Neural cell (in vitro differentiated cells): Measurements from ENCODE around the gene IL22RA2. TPM values are rescaled to one million over a fixed set of nuclear protein-coding genes. Genes with fewer than 3 reads are reported as not detected.

Source experiments
- H2AFZ ChIP-seq: fragments of 200-600, 300-800 bp; sonication (generic), shearing (Covaris generic); 2 replicates; pipeline ENCODE4 v1.6.0; 2014; ENCODE audit warnings: low read depth, mild to moderate bottlenecking, antibody characterized with exemption, low read length, moderate library complexity
- H3F3A ChIP-seq: fragments of 200-600 bp; shearing (Covaris generic); 2 replicates; pipeline ENCODE4 v1.6.1; 2016; ENCODE audit warnings: mild to moderate bottlenecking, moderate library complexity, mixed read lengths, antibody characterized with exemption, low read length; ENCODE audit not compliant: insufficient read depth, poor library complexity, severe bottlenecking
- H3K27ac ChIP-seq: fragments of 200-600, 300-800 bp; sonication (generic), shearing (Covaris generic); 2 replicates; pipeline ENCODE4 v1.5.1; 2014; ENCODE audit warnings: mild to moderate bottlenecking, low read length, moderate library complexity
- H3K27me3 ChIP-seq: fragments of 300-800, 200-600 bp; sonication (generic), shearing (Covaris generic); 2 replicates; pipeline ENCODE4 v1.6.0; 2014; ENCODE audit warnings: mild to moderate bottlenecking, low read depth, low read length, moderate library complexity; ENCODE audit not compliant: insufficient read depth
- H3K36me3 ChIP-seq: fragments of 300-800, 200-600 bp; sonication (generic), shearing (Covaris generic); 2 replicates; pipeline ENCODE4 v1.5.1; 2014; ENCODE audit warnings: mild to moderate bottlenecking, antibody characterized with exemption, low read length, moderate library complexity; ENCODE audit not compliant: insufficient read depth
- H3K4me2 ChIP-seq: fragments of 300-800, 200-600 bp; sonication (generic), shearing (Covaris generic); 2 replicates; pipeline ENCODE4 v1.6.0; 2014; ENCODE audit warnings: mild to moderate bottlenecking, low read length
- H3K4me3 ChIP-seq: fragments of 300-800, 200-600 bp; sonication (generic), shearing (Covaris generic); 2 replicates; pipeline ENCODE4 v1.5.1; 2014; ENCODE audit warnings: mild to moderate bottlenecking, low read length, moderate library complexity
- H3K79me2 ChIP-seq: fragments of 200-600 bp; shearing (Covaris generic); replicated peaks from 2 replicates; pipeline ENCODE4 v1.6.0; 2014; ENCODE audit warnings: mild to moderate bottlenecking, low read length, moderate library complexity; ENCODE audit not compliant: insufficient read depth
- H3K9ac ChIP-seq: fragments of 300-800, 200-600 bp; sonication (generic), shearing (Covaris generic); 2 replicates; pipeline ENCODE4 v1.6.1; 2016; ENCODE audit warnings: mild to moderate bottlenecking, low read length, mixed read lengths
- H3K9me2 ChIP-seq: fragments of 200-600 bp; shearing (Covaris generic); 2 replicates; pipeline ENCODE4 v1.6.1; 2016; ENCODE audit warnings: mild to moderate bottlenecking, low read length, mixed read lengths; ENCODE audit not compliant: insufficient read depth
- H3K9me3 ChIP-seq: fragments of 200-600, 300-800 bp; sonication (generic), shearing (Covaris generic); 2 replicates; pipeline ENCODE4 v1.6.1; 2016; ENCODE audit warnings: mild to moderate bottlenecking, mixed run types, low read length, moderate library complexity, mixed read lengths
- H4K20me1 ChIP-seq: fragments of 200-600 bp; shearing (Covaris generic); 2 replicates; pipeline ENCODE4 v1.6.1; 2016; ENCODE audit warnings: mild to moderate bottlenecking, mixed run types; ENCODE audit not compliant: insufficient read depth
- EP300 ChIP-seq: fragments of 450-650 bp; conservative IDR thresholded peaks from 2 replicates; pipeline ENCODE4 v1.6.1; 2014; ENCODE audit warnings: antibody characterized with exemption, mild to moderate bottlenecking, moderate library complexity; ENCODE audit not compliant: poor library complexity, severe bottlenecking
- EZH2 ChIP-seq: fragments of 200-600, 300-800 bp; shearing (Covaris generic), sonication (generic); IDR thresholded peaks from 2 replicates; pipeline ENCODE4 v1.6.1; 2014; ENCODE audit warnings: antibody characterized with exemption, low read length, borderline replicate concordance, mild to moderate bottlenecking; ENCODE audit not compliant: insufficient read depth, poor library complexity, severe bottlenecking
- MXI1 ChIP-seq: fragments of 450-650 bp; conservative IDR thresholded peaks from 2 replicates; pipeline ENCODE4 v1.6.1; 2014; ENCODE audit warnings: antibody characterized with exemption, mild to moderate bottlenecking; ENCODE audit not compliant: poor library complexity, severe bottlenecking
- POLR2AphosphoS5 ChIP-seq: IDR thresholded peaks from 2 replicates; pipeline ENCODE4 v1.6.1; 2012
- RAD21 ChIP-seq: fragments of 450-650 bp; conservative IDR thresholded peaks from 2 replicates; pipeline ENCODE4 v1.6.1; 2014; ENCODE audit warnings: antibody characterized with exemption, mild to moderate bottlenecking, moderate library complexity
- SMC3 ChIP-seq: fragments of 450-650 bp; conservative IDR thresholded peaks from 2 replicates; pipeline ENCODE4 v1.6.1; 2014; ENCODE audit warnings: antibody characterized with exemption, mild to moderate bottlenecking, moderate library complexity; ENCODE audit not compliant: poor library complexity
- TAF1 ChIP-seq: IDR thresholded peaks from 2 replicates; pipeline ENCODE4 v1.6.1; 2012; ENCODE audit warnings: low read depth
- polyA plus RNA-seq: library from polyadenylated mRNA; depleted of rRNA; stranded (reverse); fragments of >200 nt; gene quantifications from 2 replicates; pipeline ENCODE4 v1.2.3, GENCODE V29; 2014
- TF ChIP-seq, protein P1 (sequence below): IDR thresholded peaks from 2 replicates; pipeline ENCODE4 v1.6.1; 2012; ENCODE audit warnings: borderline replicate concordance
- TF ChIP-seq, protein P2 (sequence below): fragments of 450-650 bp; IDR thresholded peaks from 2 replicates; pipeline ENCODE4 v1.5.1; 2014; ENCODE audit warnings: antibody characterized with exemption, mild to moderate bottlenecking, moderate library complexity; ENCODE audit not compliant: poor library complexity, severe bottlenecking

The IL22RA2 gene
- polyA plus RNA-seq, 1 donor from 2014 or later: not detected

DNA sequence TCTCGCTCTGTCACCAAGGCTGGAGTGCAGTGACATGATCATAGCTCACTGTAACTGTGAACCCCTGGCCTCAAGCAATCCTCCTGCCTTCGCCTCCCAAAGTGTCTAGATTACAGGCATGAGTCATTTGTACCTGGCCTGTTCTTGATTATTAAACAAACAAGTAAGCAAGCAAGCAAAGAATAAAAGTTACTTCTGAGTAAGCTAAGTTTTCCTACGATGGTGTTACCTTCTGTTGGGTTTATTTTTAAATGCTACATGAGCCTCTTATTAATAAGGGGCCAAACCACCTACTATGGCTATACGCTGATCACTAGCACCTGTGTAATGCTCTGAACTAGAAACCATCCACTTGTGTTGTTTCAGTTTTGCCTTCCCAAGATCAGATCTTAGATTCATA is 50.8 kb downstream of the IL22RA2 start:
- Histone ChIP-seq H3K27me3 (no peaks in the 10 kb centered on the region), H3F3A (no peaks in the 10 kb centered on the region), H3K4me2 (no peak overlapping the region), H4K20me1 (no peaks in the 10 kb centered on the region), H3K79me2 (no peaks in the 10 kb centered on the region), H3K9ac (no peak overlapping the region), H3K9me3 (peaks cover 3% of the 10 kb centered on the region), H3K9me2 (no peaks in the 10 kb centered on the region), H2AFZ (no peak overlapping the region), H3K4me3 (no peak overlapping the region), H3K36me3 (no peaks in the 10 kb centered on the region), H3K27ac (no peak overlapping the region)
- TF ChIP-seq TAF1: no peak

DNA sequence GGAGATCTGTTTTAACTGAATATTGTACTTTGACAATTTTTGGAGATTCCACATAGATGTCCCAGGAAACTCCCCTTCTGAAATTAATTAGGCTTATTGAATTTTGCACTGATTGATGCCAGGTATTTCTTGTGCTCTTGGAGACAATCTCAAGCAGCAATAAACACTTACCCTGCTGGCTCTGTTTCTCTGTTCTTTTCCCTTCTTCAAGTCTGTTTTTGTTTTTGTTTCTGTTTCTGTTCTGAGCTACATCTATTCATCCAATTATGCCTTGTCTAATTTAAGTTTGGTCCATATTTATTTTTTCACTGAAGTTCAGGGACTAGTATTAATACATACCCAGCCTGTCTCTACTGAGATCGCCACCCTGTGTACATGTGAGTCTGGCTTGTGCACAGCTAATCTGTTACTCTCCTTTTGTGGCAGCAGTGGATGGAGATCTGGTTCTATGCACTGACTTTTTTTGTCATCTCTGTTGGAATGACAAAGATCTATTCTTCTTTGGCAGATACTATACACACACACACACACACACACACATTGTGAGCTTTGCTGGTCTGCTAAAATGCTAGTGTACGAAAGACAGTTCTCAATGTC is 51.9 kb downstream of the IL22RA2 start:
- no peak overlapping the region for H3K27ac ChIP-seq
- no peak overlapping the region for H2AFZ ChIP-seq
- H3K27me3 ChIP-seq: no peaks in the 10 kb centered on the region
- H3K79me2 ChIP-seq: no peaks in the 10 kb centered on the region
- H3K4me2 ChIP-seq: no peak overlapping the region
- H3F3A ChIP-seq: no peaks in the 10 kb centered on the region
- no peak overlapping the region for H3K4me3 ChIP-seq
- H4K20me1 ChIP-seq: no peaks in the 10 kb centered on the region
- no peak overlapping the region for H3K9ac ChIP-seq
- H3K36me3 ChIP-seq: no peaks in the 10 kb centered on the region
- TF ChIP-seq EZH2 (no peak), SMC3 (no peak), TAF1 (no peak), POLR2AphosphoS5 (no peak), RAD21 (no peak), EP300 (no peak), MXI1 (no peak)
- TF ChIP-seq, protein P1, sequence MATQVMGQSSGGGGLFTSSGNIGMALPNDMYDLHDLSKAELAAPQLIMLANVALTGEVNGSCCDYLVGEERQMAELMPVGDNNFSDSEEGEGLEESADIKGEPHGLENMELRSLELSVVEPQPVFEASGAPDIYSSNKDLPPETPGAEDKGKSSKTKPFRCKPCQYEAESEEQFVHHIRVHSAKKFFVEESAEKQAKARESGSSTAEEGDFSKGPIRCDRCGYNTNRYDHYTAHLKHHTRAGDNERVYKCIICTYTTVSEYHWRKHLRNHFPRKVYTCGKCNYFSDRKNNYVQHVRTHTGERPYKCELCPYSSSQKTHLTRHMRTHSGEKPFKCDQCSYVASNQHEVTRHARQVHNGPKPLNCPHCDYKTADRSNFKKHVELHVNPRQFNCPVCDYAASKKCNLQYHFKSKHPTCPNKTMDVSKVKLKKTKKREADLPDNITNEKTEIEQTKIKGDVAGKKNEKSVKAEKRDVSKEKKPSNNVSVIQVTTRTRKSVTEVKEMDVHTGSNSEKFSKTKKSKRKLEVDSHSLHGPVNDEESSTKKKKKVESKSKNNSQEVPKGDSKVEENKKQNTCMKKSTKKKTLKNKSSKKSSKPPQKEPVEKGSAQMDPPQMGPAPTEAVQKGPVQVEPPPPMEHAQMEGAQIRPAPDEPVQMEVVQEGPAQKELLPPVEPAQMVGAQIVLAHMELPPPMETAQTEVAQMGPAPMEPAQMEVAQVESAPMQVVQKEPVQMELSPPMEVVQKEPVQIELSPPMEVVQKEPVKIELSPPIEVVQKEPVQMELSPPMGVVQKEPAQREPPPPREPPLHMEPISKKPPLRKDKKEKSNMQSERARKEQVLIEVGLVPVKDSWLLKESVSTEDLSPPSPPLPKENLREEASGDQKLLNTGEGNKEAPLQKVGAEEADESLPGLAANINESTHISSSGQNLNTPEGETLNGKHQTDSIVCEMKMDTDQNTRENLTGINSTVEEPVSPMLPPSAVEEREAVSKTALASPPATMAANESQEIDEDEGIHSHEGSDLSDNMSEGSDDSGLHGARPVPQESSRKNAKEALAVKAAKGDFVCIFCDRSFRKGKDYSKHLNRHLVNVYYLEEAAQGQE: no peak
- TF ChIP-seq, protein P2, sequence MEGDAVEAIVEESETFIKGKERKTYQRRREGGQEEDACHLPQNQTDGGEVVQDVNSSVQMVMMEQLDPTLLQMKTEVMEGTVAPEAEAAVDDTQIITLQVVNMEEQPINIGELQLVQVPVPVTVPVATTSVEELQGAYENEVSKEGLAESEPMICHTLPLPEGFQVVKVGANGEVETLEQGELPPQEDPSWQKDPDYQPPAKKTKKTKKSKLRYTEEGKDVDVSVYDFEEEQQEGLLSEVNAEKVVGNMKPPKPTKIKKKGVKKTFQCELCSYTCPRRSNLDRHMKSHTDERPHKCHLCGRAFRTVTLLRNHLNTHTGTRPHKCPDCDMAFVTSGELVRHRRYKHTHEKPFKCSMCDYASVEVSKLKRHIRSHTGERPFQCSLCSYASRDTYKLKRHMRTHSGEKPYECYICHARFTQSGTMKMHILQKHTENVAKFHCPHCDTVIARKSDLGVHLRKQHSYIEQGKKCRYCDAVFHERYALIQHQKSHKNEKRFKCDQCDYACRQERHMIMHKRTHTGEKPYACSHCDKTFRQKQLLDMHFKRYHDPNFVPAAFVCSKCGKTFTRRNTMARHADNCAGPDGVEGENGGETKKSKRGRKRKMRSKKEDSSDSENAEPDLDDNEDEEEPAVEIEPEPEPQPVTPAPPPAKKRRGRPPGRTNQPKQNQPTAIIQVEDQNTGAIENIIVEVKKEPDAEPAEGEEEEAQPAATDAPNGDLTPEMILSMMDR: no peak
- peaks cover 3% of the 10 kb centered on the region for H3K9me3 ChIP-seq
- no peaks in the 10 kb centered on the region for H3K9me2 ChIP-seq

GRCh38 chr6:137120748-137121147 is 52.7 kb downstream of the IL22RA2 start:
- no peaks in the 10 kb centered on the region for H4K20me1 ChIP-seq
- no peak overlapping the region for H2AFZ ChIP-seq
- no peak overlapping the region for H3K27ac ChIP-seq
- no peak overlapping the region for H3K4me2 ChIP-seq
- no peaks in the 10 kb centered on the region for H3K36me3 ChIP-seq
- no peak overlapping the region for H3K4me3 ChIP-seq
- no peaks in the 10 kb centered on the region for H3K79me2 ChIP-seq
- H3K9me3 ChIP-seq: peaks cover 3% of the 10 kb centered on the region
- H3K9ac ChIP-seq: no peak overlapping the region
- no peaks in the 10 kb centered on the region for H3K9me2 ChIP-seq
- TF ChIP-seq, protein P2: no peak
- TF ChIP-seq EZH2 (no peak), MXI1 (no peak)
- no peaks in the 10 kb centered on the region for H3F3A ChIP-seq
- no peaks in the 10 kb centered on the region for H3K27me3 ChIP-seq
